H1 (cell line): ENCODE data around the gene ANAPC10. TPM values are rescaled to one million over a fixed set of nuclear protein-coding genes. Genes with fewer than 3 reads are reported as not detected.

ENCODE experiments used
- CTCF ChIA-PET: fragments of 300-600 bp; sonication (Branson Sonifier 250); formaldehyde crosslinking; loops from one replicate; lab custom pipeline; 2021; ENCODE audit not compliant: partially characterized antibody; lab: Charles Lee
- POLR2A ChIA-PET: fragments of 300-600 bp; sonication (Branson Sonifier 250); formaldehyde crosslinking; loops from one replicate; lab custom pipeline; 2021; ENCODE audit warnings: inconsistent platforms; ENCODE audit not compliant: partially characterized antibody; lab: Charles Lee
- DNase-seq, 2 experiments: peaks; one replicate each; pipeline versions ENCODE4 v3.0.0 to v3.0.0-alpha.2; 2010 to 2022; ENCODE audit warnings: low spot score in 2 of 2, low read depth in 1 of 2, mixed read lengths in 1 of 2
- FAIRE-seq: peaks from 2 replicates; lab custom pipeline; 2011; peaks lifted over from hg19 to GRCh38; lab: Jason Lieb, UNC
- H2AFZ ChIP-seq: 2 replicates; pipeline ENCODE4 v1.8.1; 2012; ENCODE audit warnings: low read length, inconsistent platforms
- H2AK5ac ChIP-seq: 2 replicates; pipeline ENCODE4 v1.6.1; 2013; ENCODE audit warnings: low read depth, low read length
- H2BK120ac ChIP-seq: replicated peaks from 2 replicates; pipeline ENCODE3; 2013; ENCODE audit warnings: low read depth, low read length, inconsistent platforms
- H2BK12ac ChIP-seq: 2 replicates; pipeline ENCODE4 v1.6.1; 2013; ENCODE audit warnings: low read depth, low read length
- H2BK15ac ChIP-seq: 2 replicates; pipeline ENCODE4 v1.6.1; 2013; ENCODE audit warnings: low read length
- H2BK20ac ChIP-seq: 2 replicates; pipeline ENCODE4 v1.6.1; 2013; ENCODE audit warnings: low read length
- H2BK5ac ChIP-seq: 2 replicates; pipeline ENCODE4 v1.6.1; 2013; ENCODE audit warnings: low read depth, low read length
- H3K14ac ChIP-seq: 2 replicates; pipeline ENCODE4 v1.6.1; 2013; ENCODE audit warnings: inconsistent platforms; ENCODE audit not compliant: insufficient read length
- H3K18ac ChIP-seq: 2 replicates; pipeline ENCODE4 v1.6.1; 2013; ENCODE audit warnings: low read length; ENCODE audit errors: extremely low read depth
- H3K23ac ChIP-seq: 2 replicates; pipeline ENCODE4 v1.6.1; 2013; ENCODE audit warnings: inconsistent platforms; ENCODE audit not compliant: insufficient read length
- H3K23me2 ChIP-seq: 2 replicates; pipeline ENCODE4 v1.6.1; 2013; ENCODE audit warnings: low read depth, low read length
- H3K27ac ChIP-seq: 2 replicates; pipeline ENCODE4 v1.6.1; 2011; ENCODE audit warnings: low read depth, low read length, inconsistent platforms
- H3K27me3 ChIP-seq, 4 experiments: replicated peaks in 1 of 4; 1 replicate in 1 of 4; 2 replicates in 3 of 4; pipeline versions ENCODE4 v1.6.1 to v1.8.1; 2011 to 2013; ENCODE audit warnings: low read length in 3 of 4, mild to moderate bottlenecking in 3 of 4, inconsistent platforms in 2 of 4, mixed read lengths in 2 of 4, moderate library complexity in 1 of 4; ENCODE audit not compliant: control insufficient read depth in 3 of 4, insufficient read depth in 3 of 4; ENCODE audit errors: extremely low read depth in 1 of 4
- H3K36me3 ChIP-seq, 4 experiments: 2 replicates each; pipeline versions ENCODE4 v1.6.1 to v1.8.1; 2011 to 2013; ENCODE audit warnings: mild to moderate bottlenecking in 4 of 4, low read length in 3 of 4, moderate library complexity in 2 of 4, control low read depth in 1 of 4, inconsistent platforms in 1 of 4; ENCODE audit not compliant: insufficient read depth in 4 of 4, control insufficient read depth in 2 of 4
- H3K4ac ChIP-seq: replicated peaks from 2 replicates; pipeline ENCODE3; 2013; ENCODE audit warnings: low read length, low read depth, mixed read lengths, inconsistent platforms; ENCODE audit not compliant: insufficient read length
- H3K4me1 ChIP-seq, 4 experiments: replicated peaks in 1 of 4; 1 replicate in 1 of 4; 2 replicates in 3 of 4; pipeline versions ENCODE4 v1.6.1 to v1.8.1; 2011 to 2013; ENCODE audit warnings: low read length in 3 of 4, inconsistent platforms in 2 of 4, mixed read lengths in 1 of 4; ENCODE audit not compliant: insufficient read depth in 4 of 4, control insufficient read depth in 3 of 4
- H3K4me2 ChIP-seq, 2 experiments: 2 replicates each; pipeline versions ENCODE4 v1.6.1 to v1.8.1; 2011 to 2013; ENCODE audit warnings: low read depth in 2 of 2, low read length in 2 of 2, control low read depth in 1 of 2, inconsistent platforms in 1 of 2, mild to moderate bottlenecking in 1 of 2; ENCODE audit not compliant: insufficient read depth in 1 of 2
- H3K4me3 ChIP-seq, 4 experiments: fragments of 200-600, 300-600 bp in 1 of 4; sonication (generic), shearing (Covaris generic), sonication (Bioruptor Twin) in 1 of 4; 2 replicates each; pipeline versions ENCODE4 v1.5.1 to v1.8.1; 2011 to 2016; ENCODE audit warnings: low read length in 4 of 4, low read depth in 3 of 4, control low read depth in 2 of 4, inconsistent platforms in 2 of 4, mild to moderate bottlenecking in 2 of 4, mixed read lengths in 1 of 4, moderate library complexity in 1 of 4; ENCODE audit not compliant: insufficient read depth in 2 of 4; ENCODE audit errors: extremely low read depth in 1 of 4
- H3K56ac ChIP-seq: replicated peaks from 2 replicates; pipeline ENCODE3; 2013; ENCODE audit warnings: low read depth, mild to moderate bottlenecking, mixed read lengths, low read length, inconsistent platforms; ENCODE audit not compliant: insufficient read length
- H3K79me1 ChIP-seq: 2 replicates; pipeline ENCODE4 v1.6.1; 2013; ENCODE audit warnings: low read depth, low read length, control low read depth
- H3K79me2 ChIP-seq, 2 experiments: 2 replicates each; pipeline versions ENCODE4 v1.6.1 to v1.8.1; 2012 to 2013; ENCODE audit warnings: low read length in 2 of 2, mild to moderate bottlenecking in 2 of 2, inconsistent platforms in 1 of 2; ENCODE audit not compliant: insufficient read depth in 2 of 2, control insufficient read depth in 1 of 2
- H3K9ac ChIP-seq, 4 experiments: replicated peaks in 1 of 4; 1 replicate in 1 of 4; 2 replicates in 3 of 4; pipeline versions ENCODE4 v1.6.1 to v1.8.1; 2011 to 2013; ENCODE audit warnings: low read depth in 3 of 4, low read length in 3 of 4, control low read depth in 2 of 4, mild to moderate bottlenecking in 2 of 4, moderate library complexity in 2 of 4, inconsistent platforms in 1 of 4; ENCODE audit errors: extremely low read depth in 1 of 4
- H3K9me3 ChIP-seq, 2 experiments: 2 replicates each; pipeline versions ENCODE4 v1.6.1 to v1.8.1; 2012 to 2013; ENCODE audit warnings: mild to moderate bottlenecking in 2 of 2, moderate library complexity in 2 of 2, control low read depth in 1 of 2, inconsistent platforms in 1 of 2, low read depth in 1 of 2, low read length in 1 of 2, mixed read lengths in 1 of 2; ENCODE audit not compliant: insufficient read depth in 2 of 2
- H4K20me1 ChIP-seq, 2 experiments: replicated peaks in 1 of 2; 2 replicates each; pipeline versions ENCODE3 to v1.8.1; 2011 to 2013; ENCODE audit warnings: inconsistent platforms in 2 of 2, low read length in 2 of 2, mild to moderate bottlenecking in 1 of 2; ENCODE audit not compliant: insufficient read depth in 2 of 2, control insufficient read depth in 1 of 2
- H4K5ac ChIP-seq: 2 replicates; pipeline ENCODE4 v1.6.1; 2013; ENCODE audit warnings: low read length, low read depth, mixed read lengths, inconsistent platforms; ENCODE audit not compliant: insufficient read length
- H4K8ac ChIP-seq: 2 replicates; pipeline ENCODE4 v1.8.0; 2013; ENCODE audit warnings: mild to moderate bottlenecking, moderate library complexity, low read length, inconsistent platforms; ENCODE audit not compliant: insufficient read depth; ENCODE audit errors: extremely low read depth
- H4K91ac ChIP-seq: replicated peaks from 2 replicates; pipeline ENCODE3; 2013; ENCODE audit warnings: low read length, mixed read lengths, inconsistent platforms; ENCODE audit not compliant: insufficient read length
- EGR1 ChIP-seq: IDR thresholded peaks from 2 replicates; pipeline ENCODE4 v1.6.1; 2011; ENCODE audit warnings: low read depth, low read length, borderline replicate concordance
- RXRA ChIP-seq: IDR thresholded peaks from 2 replicates; pipeline ENCODE4 v1.6.1; 2011; ENCODE audit warnings: low read depth, mild to moderate bottlenecking, low read length, moderate library complexity; ENCODE audit not compliant: insufficient read depth
- polyA plus RNA-seq, 7 experiments: library from polyadenylated mRNA; depleted of rRNA in 3 of 7; stranded (reverse) in 5 of 7; unstranded in 2 of 7; fragments of >200 nt in 5 of 7; fragments of 200-250 nt in 2 of 7; gene quantifications; 1 replicate in 5 of 7; 2 replicates in 1 of 7; 4 replicates in 1 of 7; pipeline versions ENCODE4 v1.2.1 to v1.2.3, GENCODE V29; 2011 to 2013; ENCODE audit warnings: missing spikeins in 2 of 7, mixed read lengths in 2 of 7
- total RNA-seq: library from RNA; stranded (reverse); fragmentation: NEBNext Ultra II Directional; extraction: Animal tissue kit (Norgen Biotek cat#: 25700); gene quantifications from 2 replicates; pipeline ENCODE4 v1.2.1, GENCODE V29; 2021

ANAPC10 gene
- total and polyA plus RNA-seq, 2 of the 8 experiments (the other 6 are each of a cell fraction or from before 2014, with no cell fraction given), result 17.6 to 23.3 TPM

GRCh38 chr4:145108128-145108527, 10.1 kb upstream of the ANAPC10 start:
- CTCF ChIA-PET, result no interaction called here
- no peak overlapping the region for H4K5ac ChIP-seq
- no peak overlapping the region for H3K23ac ChIP-seq
- H3K4me1 ChIP-seq, result no peaks in the 10 kb centered on the region
- POLR2A ChIA-PET, result interaction anchor here (1.0 to 1.1 kb wide), 2 partner anchors 10 to 12 kb away, joined by 3 to 4 read pairs; partner anchors contain the start of genes ABCE1 and ANAPC10
- H3K4ac ChIP-seq, result no peak overlapping the region
- H3K79me2 ChIP-seq, result peaks cover 0 to 17% of the 10 kb centered on the region in 2 experiments; a peak in 2 of 4 replicates
- peaks cover 21 to 73% (median 49%) of the 10 kb centered on the region in 4 experiments for H3K36me3 ChIP-seq
- H2BK5ac ChIP-seq, result no peak overlapping the region
- H2BK12ac ChIP-seq, result no peak overlapping the region
- no peak overlapping the region for H2BK20ac ChIP-seq
- H3K27me3 ChIP-seq, result no peaks in the 10 kb centered on the region
- no peak overlapping the region for H3K18ac ChIP-seq
- H4K8ac ChIP-seq, result no peak overlapping the region
- H4K20me1 ChIP-seq, result peaks cover 0 to 3% of the 10 kb centered on the region in 2 experiments
- no peak overlapping the region for H3K14ac ChIP-seq
- TF ChIP-seq EGR1 (no peak), RXRA (no peak)
- no peak overlapping the region for H3K4me3 ChIP-seq
- no peak overlapping the region for H3K4me2 ChIP-seq
- H4K91ac ChIP-seq, result no peak overlapping the region
- DNase-seq (no peak), FAIRE-seq (no peak)
- H3K79me1 ChIP-seq, result no peaks in the 10 kb centered on the region
- no peak overlapping the region for H3K56ac ChIP-seq
- H3K23me2 ChIP-seq, result no peaks in the 10 kb centered on the region
- H3K9ac ChIP-seq, result no peak overlapping the region
- no peak overlapping the region for H2AK5ac ChIP-seq
- no peak overlapping the region for H2BK15ac ChIP-seq
- no peak overlapping the region for H2AFZ ChIP-seq
- H3K9me3 ChIP-seq, result no peaks in the 10 kb centered on the region
- no peak overlapping the region for H3K27ac ChIP-seq
- H2BK120ac ChIP-seq, result no peak overlapping the region
